HG03460 (cell line): ENCODE measurements around the gene ACTA2.

ENCODE experiments used
- ATAC-seq: cut with Tn5 transposase; IDR thresholded peaks from one replicate; pipeline ENCODE4 v1.9.1; 2021; ENCODE audit not compliant: unreplicated experiment

ACTA2 gene

DNA sequence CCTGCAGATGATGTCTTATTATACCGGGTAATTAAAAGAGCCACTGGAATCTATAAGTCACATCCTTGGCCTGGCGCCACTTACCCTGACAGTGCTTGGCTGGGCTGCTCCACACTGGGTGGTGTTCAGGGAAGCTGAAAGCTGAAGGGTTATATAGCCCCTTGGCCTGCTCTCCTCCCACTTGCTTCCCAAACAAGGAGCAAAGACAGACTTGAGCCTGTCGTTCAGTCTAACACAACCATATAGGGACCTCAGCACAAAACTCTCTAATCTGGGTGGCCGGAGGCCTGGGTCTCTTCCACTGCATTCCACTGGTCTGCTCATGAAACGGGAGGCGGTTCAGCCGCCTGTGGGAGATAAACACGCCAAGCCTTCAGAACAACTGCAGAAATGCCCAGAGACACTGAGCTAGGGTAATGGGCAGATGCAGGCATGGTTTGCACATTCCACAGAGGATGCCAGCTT lies at the start of gene ACTA2:
Gene ACTA2, minus strand, starts transcription at position 127 of the 465 bp plus-strand sequence. CDS start 3,843 bp downstream, outside the sequence.
- no peak for ATAC-seq

DNA sequence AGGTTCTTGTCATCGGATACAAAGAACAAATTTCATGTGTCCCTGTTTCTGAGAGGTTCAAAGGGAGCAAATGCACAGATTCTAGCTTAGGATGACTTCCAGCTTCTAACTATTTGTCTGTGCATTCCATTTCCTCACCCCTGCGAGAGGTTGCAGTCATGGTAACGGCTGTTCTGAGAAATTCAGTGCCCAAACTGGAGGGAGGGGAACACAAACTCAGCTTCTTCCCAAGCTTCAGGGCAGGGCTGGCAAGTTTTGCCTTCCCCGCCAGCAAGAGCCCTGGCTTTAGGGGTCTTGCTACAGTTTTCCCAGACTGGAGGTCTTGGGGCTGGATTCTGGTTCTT lies 49.1 kb upstream of the ACTA2 start:
- ATAC-seq, result no peak

DNA sequence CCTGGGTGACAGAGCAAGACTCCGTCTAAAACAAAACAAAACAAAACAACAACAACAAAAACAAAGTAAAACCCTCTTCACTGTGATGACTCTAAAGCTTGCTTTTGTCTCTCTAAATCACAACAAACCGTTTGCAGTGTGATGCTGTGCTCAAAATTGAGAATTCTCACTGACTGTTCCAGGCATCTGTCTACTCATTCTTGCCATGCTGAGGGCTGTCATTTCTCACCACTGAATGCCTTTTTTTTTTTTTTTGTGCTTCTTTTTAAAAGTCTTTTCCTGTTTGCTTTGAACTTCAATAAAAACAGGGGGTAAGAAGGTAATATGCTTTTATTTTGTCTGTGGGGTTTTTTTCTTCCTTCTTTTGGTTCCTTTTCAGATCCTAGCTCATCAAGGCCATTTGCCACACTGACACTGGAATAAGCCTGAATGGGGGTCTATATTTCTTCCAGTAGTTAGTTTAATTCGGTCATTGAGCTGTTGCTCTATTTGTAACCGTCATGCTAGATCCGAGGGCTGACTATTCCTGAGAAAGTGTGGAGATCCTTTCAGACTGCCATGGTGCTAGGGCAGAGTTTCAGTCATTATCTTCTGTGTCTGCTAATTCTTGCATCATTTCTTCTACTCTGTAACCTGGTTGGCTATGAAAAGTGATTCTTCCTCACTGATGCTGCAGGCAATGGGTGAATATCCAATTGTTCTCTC lies 48.6 kb upstream of the ACTA2 start:
- ATAC-seq, result no peak

DNA sequence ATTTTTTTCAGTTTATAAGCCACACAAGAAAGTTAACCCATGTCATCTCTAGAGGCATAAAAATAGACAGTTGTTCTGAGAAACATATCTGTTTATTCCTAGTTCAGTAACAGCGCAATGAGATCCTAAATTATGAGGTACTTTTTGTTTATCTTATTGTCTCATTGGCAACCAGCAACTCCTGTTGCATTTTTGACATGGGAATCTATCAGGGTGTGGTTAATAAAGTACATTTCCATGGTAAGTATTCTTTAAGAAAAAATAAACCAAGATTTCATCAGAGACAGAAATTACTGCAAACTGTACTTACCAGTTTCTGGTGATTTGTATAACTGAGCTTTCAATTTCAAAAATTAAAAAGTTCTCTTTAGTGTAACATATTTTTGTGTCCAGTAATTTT lies 47.1 kb upstream of the ACTA2 start:
- no peak for ATAC-seq

DNA sequence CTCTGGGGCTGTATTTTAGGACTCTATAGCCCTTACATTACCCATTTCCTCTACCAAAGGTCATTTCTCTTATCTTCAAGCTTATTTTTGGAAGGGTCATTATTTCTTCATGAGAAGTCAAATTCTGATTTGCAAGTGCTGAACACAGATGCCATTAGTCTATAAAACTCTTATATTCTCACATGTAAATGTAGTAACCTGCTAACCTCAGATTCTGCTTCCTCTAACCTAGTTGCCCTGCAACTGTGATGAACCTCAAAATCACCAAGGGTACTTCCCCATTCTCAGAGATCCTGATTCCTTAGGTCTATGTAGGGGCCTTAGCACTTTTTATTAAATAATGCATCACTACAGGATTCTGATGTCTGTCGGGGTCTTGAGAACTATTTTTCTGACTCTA lies 44.4 kb upstream of the ACTA2 start:
- ATAC-seq, result no peak

DNA sequence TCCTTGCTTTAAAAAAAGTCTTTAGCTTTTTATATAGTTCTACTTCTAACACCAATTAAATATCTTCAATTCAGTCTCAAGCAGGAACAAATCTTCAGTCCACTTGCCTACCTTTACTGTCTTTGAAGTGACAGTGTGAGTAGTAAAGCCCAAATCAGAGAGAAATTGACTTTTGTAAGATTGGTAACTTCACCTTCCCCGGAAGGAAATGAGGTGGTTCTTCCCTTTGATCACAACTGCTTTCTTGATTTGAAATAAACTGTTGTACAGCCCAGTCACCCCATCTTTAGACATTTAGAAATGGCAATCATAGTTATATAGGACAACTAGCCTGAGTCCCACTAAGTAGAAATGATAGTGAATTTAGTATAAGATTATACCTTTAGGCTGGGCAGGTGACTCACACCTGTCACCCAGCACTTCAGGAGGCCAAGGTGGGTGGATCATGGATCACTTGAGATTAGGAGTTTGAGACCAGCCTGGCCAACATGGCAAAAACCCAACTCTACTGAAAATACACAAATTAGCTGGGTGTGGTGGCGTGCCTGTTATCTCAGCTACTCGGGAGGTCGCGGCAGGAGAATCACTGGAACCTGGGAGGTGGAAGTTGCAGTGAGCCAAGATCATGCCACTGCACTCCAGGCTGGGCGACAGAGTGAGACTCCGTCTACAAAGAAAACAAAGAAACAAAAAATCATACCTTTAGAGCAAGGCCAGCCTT lies 42.7 kb upstream of the ACTA2 start:
- ATAC-seq, result no peak

DNA sequence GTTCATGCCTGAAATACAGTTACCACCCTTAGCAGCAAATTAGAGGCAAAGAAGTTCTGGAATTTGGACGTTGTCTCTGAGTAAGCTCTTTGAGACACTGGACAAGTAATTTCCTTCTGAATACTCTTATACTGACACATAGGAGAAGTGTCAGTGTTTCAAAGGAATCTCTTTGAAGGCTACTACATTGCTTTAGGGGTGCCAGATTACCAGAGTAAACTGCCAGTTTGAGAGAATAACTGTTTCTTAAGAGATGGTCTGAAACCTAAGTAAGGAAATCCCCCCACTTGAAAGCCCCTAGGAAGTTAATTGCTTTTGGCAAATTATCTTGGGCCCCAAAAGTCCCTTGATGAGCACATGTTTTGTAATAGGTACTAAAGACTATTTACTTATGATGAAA lies 41.4 kb upstream of the ACTA2 start:
- ATAC-seq, result no peak

DNA sequence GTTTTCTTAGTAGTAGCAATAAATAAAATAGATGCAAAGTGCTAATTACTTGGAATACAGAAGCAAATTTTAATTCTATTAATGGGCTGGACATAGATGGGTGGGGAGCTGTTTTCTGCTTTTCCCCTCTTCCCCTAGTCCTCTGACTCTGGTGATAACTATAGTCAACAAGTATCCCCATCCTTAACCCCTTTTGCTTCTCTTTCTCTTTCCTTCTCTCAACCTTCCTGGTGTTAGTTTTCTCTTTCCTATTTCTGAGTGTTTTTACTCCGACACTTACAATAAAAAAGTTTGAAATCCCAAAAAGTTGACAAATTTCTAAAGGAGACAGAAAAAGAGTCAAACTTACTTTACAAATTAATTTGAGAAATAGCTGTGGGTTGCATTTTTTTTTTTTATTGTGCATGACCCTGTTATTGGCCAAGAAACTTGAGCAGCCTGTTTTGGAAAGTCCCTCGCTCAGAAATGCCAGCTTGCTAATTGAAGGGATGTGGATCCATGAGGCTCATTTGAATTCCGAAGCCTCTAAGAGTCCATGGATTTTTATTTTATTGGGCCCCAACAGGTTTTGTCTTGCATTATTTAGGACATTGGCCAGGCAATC lies 40.5 kb upstream of the ACTA2 start:
- no peak for ATAC-seq

DNA sequence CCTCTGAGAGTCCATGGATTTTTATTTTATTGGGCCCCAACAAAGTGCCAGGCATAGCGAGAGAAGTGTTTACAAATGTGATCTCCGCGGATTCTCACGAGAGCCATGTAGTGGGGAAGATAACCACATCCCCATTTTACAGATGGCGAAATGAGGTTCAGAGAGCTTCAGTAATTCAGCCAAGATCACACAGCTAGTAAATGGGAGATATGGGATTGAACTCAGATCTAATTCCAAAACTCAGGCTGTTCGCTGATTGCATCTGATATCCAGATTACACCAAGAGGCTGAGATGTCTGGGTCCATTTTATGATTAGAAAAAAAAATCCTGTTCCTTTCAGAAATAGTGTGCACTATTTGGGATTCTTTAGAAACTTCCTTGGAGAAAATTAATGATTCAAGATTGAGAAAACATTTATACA lies 39.3 kb upstream of the ACTA2 start:
- ATAC-seq, result no peak

DNA sequence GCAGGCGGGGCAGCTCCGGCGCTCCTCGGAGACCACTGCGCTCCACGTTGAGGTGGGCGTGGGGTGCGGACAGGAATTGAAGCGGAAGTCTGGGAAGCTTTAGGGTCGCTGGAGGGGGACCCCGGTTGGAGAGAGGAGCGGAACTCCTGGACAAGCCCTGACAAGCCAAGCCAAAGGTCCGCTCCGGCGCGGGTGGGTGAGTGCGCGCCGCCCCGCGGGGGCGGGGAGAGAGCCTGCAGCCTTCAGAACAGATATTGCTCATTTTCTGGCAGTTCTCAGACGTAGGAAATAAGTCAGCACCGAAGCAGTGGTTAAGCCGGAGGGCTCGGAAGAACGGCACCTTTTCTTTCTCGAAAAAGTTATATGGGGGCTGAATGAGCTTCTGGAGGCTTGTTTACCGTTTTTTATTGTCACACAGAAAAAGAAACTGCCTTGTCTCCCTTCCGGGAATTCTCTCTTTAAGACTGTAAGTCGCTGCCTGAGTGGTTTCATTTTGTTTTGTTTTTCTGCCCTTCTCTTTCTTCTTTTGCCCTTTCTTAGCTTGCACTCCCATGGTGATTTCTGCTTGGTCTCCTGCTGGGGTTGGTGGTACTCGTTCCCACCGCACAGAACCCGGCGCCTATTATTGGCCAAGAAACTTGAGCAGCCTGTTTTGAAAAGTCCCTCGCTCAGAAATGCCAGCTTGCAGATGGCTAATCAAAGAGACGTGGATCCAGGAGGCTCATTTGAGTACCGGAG lies 38.8 kb upstream of the ACTA2 start:
- ATAC-seq, result peak; percentile 23

DNA sequence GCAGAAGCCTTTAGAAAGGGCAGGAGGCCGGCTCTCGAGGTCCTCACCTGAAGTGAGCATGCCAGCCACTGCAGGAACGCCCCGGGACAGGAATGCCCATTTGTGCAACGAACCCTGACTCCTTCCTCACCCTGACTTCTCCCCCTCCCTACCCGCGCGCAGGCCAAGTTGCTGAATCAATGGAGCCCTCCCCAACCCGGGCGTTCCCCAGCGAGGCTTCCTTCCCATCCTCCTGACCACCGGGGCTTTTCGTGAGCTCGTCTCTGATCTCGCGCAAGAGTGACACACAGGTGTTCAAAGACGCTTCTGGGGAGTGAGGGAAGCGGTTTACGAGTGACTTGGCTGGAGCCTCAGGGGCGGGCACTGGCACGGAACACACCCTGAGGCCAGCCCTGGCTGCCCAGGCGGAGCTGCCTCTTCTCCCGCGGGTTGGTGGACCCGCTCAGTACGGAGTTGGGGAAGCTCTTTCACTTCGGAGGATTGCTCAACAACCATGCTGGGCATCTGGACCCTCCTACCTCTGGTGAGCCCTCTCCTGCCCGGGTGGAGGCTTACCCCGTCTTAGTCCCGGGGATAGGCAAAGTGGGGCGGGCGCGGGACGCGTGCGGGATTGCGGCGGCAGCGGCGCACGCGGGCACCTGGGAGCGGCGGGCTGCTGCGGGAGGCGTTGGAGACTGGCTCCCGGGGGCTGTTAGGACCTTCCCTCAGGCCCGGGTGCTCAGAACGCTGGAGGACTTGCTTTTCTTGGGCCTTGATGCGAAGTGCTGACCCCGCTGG lies 38.0 kb upstream of the ACTA2 start, which contains the start of gene FAS:
Gene FAS, plus strand, starts transcription at position 415 of the 777 bp plus-strand sequence. Its CDS starts 79 bp downstream, at position 494.
- peak; percentile 63 for ATAC-seq

DNA sequence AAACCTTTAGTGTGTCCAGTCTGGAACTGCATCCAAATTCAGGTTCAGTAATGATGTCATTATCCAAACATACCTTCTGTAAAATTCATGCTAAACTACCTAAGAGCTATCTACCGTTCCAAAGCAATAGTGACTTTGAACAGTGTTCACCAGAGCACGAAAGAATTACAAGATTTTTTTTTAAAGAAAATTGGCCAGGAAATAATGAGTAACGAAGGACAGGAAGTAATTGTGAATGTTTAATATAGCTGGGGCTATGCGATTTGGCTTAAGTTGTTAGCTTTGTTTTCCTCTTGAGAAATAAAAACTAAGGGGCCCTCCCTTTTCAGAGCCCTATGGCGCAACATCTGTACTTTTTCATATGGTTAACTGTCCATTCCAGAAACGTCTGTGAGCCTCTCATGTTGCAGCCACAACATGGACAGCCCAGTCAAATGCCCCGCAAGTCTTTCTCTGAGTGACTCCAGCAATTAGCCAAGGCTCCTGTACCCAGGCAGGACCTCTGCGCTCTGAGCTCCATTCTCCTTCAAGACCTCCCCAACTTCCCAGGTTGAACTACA lies 37.3 kb upstream of the ACTA2 start:
- ATAC-seq, result peak; percentile 17

DNA sequence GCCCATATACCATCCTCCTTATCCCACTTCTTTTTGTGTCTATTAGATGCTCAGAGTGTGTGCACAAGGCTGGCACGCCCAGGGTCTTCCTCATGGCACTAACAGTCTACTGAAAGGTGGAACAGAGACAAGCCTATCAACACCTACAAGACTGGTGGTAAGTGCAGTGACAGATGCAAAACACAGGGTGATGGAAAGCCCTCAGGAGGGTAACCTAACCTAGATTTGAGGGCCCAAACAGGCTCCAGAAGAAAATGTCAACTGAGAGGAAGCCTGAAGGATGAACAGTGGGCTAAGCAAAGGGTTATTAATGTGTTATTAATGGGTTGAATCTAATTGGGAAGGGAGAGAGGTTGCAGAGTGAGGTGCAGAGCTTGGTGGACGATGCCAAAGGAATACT lies 36.9 kb upstream of the ACTA2 start:
- no peak for ATAC-seq

DNA sequence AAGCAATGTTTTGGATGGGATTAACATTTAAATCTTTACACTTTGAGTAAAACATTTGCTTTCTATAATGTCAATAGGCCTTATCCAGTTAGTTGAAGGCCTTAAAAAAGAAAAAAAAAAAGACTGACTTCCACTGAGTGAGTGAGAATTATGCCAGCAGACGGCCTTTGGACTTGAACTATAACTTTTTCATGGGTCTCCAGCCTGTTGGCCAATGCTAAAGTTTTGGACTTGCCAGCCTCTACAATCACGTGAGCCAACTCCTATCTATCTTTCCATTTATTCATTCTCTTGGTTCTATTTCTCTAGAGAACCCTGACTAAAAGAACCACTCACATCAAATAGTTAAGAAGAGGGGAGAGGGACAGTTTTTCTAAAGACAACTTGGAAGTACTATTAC lies 35.3 kb upstream of the ACTA2 start:
- ATAC-seq, result no peak

DNA sequence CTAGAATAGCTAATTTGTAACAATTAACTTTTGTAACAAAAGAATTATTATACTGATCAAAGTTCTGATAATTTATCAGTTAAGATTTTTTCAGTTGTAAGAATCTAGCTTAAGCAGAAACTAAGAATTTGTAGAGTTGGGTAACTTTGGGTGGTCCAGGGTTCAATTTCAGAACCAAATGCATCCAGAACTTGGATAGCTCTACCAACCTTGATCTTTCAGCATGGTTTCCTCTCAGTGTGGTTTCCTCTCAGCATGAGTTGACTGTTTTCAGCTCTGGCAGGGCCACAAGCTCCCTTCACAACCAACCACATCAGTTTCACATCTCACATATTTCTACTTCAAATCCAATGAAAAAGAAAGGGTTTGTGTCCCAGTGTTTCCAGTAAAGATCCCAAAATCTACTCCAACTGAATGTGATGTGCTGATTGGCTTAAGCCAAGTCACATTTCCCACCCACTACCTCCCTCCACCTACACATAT lies 34.7 kb upstream of the ACTA2 start:
- no peak for ATAC-seq

DNA sequence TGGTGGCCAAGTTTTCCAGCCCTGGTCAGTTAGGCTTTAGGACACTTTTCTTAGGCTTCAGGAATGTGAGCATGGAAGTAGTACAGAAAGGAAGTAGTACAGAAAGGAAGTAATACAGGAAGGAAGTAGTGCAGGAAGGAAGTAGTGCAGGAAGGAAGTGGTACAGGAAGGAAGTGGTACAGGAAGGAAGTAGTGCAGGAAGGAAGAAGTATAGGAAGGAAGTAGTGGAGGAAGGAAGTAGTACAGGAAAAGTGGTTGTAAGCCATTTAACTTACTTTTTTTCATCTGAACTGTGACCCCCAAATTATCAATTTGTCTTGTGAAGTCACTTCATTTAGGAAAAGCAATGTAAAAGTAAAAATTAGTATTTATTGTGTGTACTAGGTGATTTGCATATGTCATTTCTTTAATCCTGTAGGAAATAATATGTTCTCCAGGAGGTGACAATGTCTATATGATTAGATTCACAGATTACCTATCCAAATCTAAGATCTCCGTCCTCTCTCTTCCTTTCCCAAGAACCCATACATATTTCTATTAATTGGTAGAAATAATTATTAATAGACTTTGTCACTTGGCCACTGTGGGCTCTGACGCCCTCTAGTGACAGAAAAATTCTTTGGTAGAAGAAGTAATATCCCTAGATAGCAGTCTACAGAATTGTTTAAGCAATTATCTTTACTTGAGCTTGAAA lies 34.1 kb upstream of the ACTA2 start:
- ATAC-seq, result no peak

DNA sequence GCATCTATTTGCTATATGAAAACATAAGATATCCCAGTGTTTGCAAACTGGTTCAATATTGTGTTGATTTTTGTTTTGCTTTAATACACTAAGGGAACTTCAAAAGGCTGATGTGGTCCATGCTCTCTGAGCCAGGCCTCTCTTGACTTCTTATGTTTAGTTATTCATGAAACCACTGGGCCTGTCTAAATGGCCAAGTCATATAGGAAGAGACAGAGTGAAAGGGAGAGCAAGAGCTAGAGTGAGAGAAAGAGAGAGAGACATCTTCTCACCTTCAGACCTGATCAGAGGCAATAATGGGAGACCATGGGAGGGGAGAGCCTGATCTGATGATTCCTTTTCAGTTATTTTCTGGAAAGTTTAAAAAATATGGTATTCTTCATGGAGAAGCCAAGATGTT lies 32.0 kb upstream of the ACTA2 start:
- no peak for ATAC-seq

DNA sequence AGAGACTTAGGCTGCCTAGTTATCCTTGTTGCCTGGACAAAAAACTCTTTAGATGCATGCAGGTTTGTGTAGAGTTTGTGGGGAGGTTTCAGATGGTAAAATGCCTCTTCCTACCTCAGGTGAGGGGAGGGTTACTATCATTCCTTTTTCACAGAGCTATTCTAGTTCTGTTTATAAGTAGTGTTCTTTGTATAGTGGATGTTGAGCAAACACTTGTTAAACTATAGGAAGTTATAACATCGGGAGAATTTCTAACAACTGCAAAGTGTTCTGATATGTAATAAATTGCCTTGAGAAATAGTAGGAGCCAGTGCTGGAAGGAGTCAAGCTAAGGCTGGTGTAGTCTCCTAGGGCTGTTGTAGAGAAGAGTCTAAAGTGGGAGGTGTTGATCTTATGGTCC lies 31.4 kb upstream of the ACTA2 start:
- ATAC-seq, result no peak

DNA sequence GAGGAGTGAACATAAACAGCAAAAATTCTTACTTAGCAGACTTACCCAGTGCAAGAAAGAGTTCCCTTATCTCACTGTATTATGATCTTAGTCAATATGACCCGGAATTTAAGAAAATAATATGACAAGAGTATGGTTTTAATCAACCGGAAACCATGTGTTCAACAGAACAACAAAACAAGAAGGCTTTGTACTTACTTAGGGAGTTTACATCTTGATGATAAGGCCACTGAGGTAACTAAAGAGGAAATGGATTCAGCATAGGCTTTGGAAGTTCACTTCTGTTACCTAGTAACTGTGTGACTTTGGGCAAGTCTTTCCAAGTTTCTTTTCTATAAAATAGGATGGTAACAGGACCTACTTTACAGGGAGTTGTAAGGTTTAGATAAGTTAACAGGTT lies 30.6 kb upstream of the ACTA2 start:
- ATAC-seq, result no peak

DNA sequence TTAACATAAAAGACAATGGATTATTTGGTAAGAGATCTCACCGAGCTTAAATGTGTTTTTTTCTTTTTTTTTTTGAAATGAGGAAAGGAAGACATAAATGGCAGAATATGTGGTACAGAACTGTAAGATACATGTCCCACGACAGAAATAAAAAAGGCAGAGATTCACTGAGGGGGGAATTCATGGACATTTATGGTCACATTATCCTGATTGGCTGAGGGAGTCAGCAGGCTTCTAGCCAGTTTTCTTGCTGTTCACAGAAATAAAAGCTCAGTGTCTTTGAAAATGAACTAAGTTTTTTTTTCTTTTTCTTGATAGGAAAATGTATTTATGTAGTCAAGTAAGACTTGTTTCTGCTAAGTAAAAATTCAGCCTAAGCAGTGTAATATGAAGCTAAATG lies 29.8 kb upstream of the ACTA2 start:
- ATAC-seq, result no peak
